Erythroblast (primary cell): ENCODE data around the gene ARHGAP21.

Experiments
- DNase-seq, 2 experiments: peaks; one replicate each; lab custom pipeline; 2025; lab: John Stamatoyannopoulos, UW
- GATA1 ChIP-seq: IDR thresholded peaks from 2 replicates; pipeline ENCODE4 v1.6.1; 2011; ENCODE audit warnings: low read depth, mild to moderate bottlenecking, control low read depth, low read length, moderate library complexity
- POLR2A ChIP-seq: IDR thresholded peaks from 2 replicates; pipeline ENCODE4 v1.6.1; 2011; ENCODE audit warnings: mild to moderate bottlenecking, low read length

Gene ARHGAP21

GRCh38 chr10:24713086-24713485 is 10.6 kb downstream of the ARHGAP21 start:
- TF ChIP-seq POLR2A (no peak), GATA1 (no peak)
- DNase-seq, result no peak

GRCh38 chr10:24711465-24711864 is 12.2 kb downstream of the ARHGAP21 start:
- no peak for DNase-seq
- no peak for TF ChIP-seq GATA1
- TF ChIP-seq POLR2A, result no peak

DNA sequence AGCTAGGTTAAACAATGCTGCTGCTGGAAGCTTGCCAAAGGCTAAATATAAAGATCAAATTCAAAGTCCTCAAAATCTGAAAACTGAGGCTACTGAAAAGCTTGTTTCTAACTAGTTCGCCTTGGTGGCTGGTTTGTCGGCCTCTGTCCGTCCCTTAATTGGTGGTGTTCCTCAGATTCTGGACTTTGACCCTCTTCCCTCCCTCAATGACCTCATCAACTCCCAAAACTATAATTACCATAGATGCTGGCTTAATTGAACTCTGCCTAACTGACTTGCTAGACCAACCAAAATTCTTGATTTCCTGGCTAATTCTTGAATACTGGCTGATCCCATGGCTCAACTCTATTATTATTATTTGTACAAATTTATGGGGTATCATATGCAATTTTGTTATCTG is 15.6 kb downstream of the ARHGAP21 start:
- TF ChIP-seq GATA1 (no peak), POLR2A (no peak)
- DNase-seq, result peak in 1 of 2 experiments; percentile 21

- DNase-seq, result peak in 1 of 2 experiments; percentile 44
- TF ChIP-seq GATA1, result no peak
- TF ChIP-seq POLR2A, result no peak
Measured at GRCh38 chr10:24707445-24707844, 16.2 kb downstream of the ARHGAP21 start.

DNA sequence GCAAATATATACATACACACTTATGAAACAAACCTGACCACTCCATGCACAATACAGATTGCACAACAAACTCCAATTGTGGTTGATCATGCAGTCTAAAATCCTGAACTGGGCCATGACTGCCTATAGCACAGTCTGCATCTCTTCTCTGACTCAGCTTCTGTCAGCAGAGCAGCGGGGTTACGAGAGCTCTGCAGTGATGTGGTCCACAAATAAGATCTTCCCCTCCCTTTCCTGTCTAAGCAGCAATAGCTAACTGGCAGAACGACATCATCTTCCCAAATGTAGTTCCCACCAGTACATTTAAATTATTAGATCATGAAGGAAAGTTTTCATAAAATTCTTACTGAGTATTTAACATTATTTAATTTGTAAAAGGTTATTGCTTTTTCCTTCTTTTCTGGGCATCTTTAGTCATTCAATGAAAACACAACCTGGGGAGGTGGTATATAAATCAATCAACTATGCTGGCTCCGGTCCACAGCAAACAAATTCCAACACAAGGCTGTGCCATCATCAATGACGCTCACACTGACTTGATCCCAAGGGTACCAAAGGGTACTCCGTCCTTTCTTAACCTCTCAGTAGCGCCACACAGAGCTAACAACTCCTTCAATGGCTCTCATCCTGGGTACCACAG is 17.1 kb downstream of the ARHGAP21 start:
- peak in 1 of 2 experiments; percentile 52 for DNase-seq
- TF ChIP-seq GATA1 (no peak), POLR2A (no peak)

DNA sequence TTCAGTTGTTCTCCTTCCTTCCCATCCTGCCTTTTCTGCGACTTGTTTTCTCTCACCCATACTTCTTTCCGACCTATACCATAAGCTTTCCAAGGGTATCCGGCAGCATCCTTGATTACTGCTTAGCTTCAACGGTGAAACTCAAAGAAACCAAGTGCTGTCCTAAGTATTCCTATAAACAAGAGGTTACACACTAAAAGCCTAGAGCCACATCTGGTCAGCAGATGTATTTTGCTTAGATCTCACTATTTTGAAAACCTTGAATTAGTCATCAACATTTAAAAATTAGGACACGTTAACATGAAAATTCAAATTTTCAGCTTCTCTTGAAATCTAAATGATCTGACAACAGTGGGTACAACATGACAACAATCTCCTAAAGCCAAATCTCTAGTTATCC is 20.0 kb downstream of the ARHGAP21 start:
- no peak for TF ChIP-seq GATA1
- no peak for TF ChIP-seq POLR2A
- DNase-seq, result no peak

GRCh38 chr10:24701447-24701846 is 22.2 kb downstream of the ARHGAP21 start:
- TF ChIP-seq GATA1 (no peak), POLR2A (no peak)
- no peak for DNase-seq

- no peak for TF ChIP-seq GATA1
- no peak for TF ChIP-seq POLR2A
Measured at GRCh38 chr10:24700948-24701347, 22.7 kb downstream of the ARHGAP21 start.

DNA sequence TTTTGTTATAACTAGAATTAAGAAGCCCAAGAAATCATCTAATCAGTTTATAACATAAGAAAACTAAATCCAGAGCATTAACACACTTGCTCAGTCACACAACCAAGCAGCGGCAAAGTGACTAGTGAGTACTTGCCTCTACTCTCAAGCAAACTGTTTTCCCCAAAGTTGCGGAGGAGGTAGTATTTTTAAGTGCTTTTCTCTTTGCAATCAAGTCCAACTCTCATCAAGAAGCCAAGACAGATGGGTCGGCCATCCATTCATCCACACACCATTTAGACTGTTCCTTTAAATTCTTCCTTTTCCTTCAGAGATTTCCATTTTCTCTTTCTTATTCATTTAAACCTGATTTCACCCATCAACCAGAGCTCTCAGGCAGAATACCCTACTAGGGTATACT is 25.4 kb downstream of the ARHGAP21 start:
- TF ChIP-seq GATA1 (no peak), POLR2A (no peak)
- DNase-seq, result no peak

More at GRCh38 chr10:24700948-24701347, 22.7 kb downstream of the ARHGAP21 start:
- DNase-seq, result no peak

DNA sequence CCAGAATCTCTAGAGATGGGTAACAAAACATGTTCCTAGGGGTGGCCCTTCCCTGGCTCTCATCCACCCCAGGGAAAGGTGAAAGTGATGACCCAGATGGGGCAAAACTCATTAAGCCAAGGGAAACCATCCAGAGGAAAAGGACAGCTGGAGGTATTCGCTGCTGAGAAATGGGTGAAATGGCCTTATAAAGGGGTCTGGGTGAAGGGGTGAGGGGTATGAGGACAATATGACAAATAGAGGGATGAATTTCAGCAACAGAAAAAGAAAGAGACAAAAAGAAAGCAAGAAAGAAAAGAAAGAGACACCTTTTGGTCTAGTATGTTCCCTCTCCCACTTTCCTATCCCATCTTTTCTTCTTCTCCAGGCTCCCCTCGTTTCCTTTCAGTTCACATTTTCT is 26.6 kb downstream of the ARHGAP21 start:
- no peak for DNase-seq
- TF ChIP-seq POLR2A (no peak), GATA1 (no peak)

DNA sequence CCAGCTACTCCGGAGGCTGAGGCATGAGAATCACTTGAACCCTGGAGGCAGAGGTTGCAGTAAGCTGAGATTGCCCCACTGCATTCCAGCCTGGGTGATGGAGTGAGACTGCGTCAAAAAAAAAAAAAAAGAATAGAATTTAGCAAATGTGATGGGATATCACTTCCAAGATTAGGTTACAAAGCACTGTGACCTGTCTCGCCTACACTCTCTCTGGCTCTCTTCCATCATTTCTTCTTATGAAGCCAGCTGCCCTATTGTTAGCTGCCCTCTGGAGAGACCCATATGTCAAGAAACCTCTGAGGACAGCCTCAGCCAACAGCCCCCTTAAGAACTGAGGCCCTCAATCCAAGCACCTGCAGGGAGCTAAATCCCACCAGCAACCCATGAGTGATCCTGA is 28.2 kb downstream of the ARHGAP21 start:
- TF ChIP-seq GATA1, result no peak
- no peak for TF ChIP-seq POLR2A
- DNase-seq, result no peak

GRCh38 chr10:24694086-24694485 is 29.6 kb downstream of the ARHGAP21 start:
- TF ChIP-seq GATA1, result no peak
- no peak for TF ChIP-seq POLR2A
- no peak for DNase-seq

DNA sequence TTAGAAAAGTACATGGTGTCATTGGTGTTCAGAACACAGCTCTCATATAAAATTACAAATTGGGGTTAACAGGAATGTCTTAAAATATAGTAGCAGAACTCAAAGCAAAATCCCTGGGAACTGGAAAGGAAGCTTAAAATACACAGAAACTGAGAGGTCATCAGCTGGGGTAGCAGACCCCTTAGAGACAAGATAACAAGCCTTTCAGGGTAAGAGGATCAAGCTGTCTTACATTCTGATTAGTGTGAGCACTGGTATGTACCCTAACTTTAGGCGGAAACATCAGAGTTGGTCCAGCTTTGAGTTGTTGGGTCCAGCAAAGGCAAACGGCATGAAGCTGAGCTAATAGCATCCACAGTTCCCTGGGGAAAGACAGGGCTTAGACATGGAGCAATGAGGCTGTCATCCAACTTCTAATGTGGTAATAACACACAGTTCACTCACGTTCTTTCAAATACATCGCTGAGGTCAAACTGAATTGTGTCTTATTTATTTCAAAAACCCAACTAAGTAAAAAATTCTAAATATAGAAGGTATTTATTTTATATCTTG is 32.6 kb downstream of the ARHGAP21 start:
- no peak for DNase-seq

GRCh38 chr10:24685958-24686540 is 37.6 kb downstream of the ARHGAP21 start:
- no peak for TF ChIP-seq GATA1
- TF ChIP-seq POLR2A, result no peak
- DNase-seq, result no peak

More for the DNA sequence above, 32.6 kb downstream of the ARHGAP21 start:
- TF ChIP-seq POLR2A, result no peak
- no peak for TF ChIP-seq GATA1
